Adrenal gland (tissue), 5 donors: ENCODE results near the gene GDF2.

ENCODE experiments used
- POLR2A ChIP-seq, 2 donors: fragments of 450-650 bp; IDR thresholded peaks; one replicate each; pipeline ENCODE4 v1.6.1; 2017; ENCODE audit warnings: antibody characterized with exemption in 2 of 2, mild to moderate bottlenecking in 2 of 2, moderate library complexity in 1 of 2
- TF ChIP-seq, protein P1 (sequence below), 6 experiments: fragments of 450-650 bp in 4 of 6; fragments of 200-600 bp in 2 of 6; sonication (generic) in 1 of 6; IDR thresholded peaks; 1 replicate in 5 of 6; 2 replicates in 1 of 6; pipeline versions ENCODE4 v1.5.1 to v1.8.0; 2016 to 2021; ENCODE audit warnings: antibody characterized with exemption in 6 of 6, mild to moderate bottlenecking in 2 of 6, moderate library complexity in 1 of 6
- donor health status: DM: no; HTN: no; CAD: no.

DNA sequence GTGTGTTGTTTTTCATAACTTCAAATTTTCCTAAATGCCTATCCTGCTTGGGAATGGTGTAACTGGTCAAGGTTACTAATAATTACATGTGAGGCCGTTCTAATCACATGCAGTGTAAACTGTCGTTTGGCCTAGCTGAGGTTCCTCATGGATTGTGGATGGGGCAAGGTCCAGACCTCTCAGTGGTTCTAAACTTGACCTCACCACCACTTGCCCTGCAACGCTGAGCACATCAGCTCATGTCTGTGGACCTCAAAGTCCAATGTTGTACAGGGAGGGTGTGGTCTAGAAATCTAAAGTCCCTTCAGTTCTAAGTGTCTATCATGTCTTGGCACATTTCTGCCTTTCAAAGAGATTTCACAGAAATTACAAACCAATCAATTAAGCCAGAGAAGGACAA is 41.5 kb downstream of the GDF2 start:
- TF ChIP-seq, protein P1, sequence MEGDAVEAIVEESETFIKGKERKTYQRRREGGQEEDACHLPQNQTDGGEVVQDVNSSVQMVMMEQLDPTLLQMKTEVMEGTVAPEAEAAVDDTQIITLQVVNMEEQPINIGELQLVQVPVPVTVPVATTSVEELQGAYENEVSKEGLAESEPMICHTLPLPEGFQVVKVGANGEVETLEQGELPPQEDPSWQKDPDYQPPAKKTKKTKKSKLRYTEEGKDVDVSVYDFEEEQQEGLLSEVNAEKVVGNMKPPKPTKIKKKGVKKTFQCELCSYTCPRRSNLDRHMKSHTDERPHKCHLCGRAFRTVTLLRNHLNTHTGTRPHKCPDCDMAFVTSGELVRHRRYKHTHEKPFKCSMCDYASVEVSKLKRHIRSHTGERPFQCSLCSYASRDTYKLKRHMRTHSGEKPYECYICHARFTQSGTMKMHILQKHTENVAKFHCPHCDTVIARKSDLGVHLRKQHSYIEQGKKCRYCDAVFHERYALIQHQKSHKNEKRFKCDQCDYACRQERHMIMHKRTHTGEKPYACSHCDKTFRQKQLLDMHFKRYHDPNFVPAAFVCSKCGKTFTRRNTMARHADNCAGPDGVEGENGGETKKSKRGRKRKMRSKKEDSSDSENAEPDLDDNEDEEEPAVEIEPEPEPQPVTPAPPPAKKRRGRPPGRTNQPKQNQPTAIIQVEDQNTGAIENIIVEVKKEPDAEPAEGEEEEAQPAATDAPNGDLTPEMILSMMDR (IDR thresholded peaks at IDR 0.05) = no peak
- TF ChIP-seq POLR2A (IDR thresholded peaks at IDR 0.05) = no peak
